NCI-H2029 treated with DMSO at 0.1 percent for 48 hours (cell line): ENCODE results near the gene LHFPL2.
"Not testable (repeated sequence)": the region's sequence is repeated elsewhere in the genome, so short reads cannot be mapped to it uniquely, and the experiment has no call there.

Source experiments
- DNase-seq: peaks from one replicate; lab custom pipeline; 2025; lab: John Stamatoyannopoulos, UW

The LHFPL2 gene

GRCh38 chr5:78640662-78641474, 7.7 kb downstream of the LHFPL2 start:
- no peak for DNase-seq

- no peak for DNase-seq
Observed at GRCh38 chr5:78639791-78640190, 8.8 kb downstream of the LHFPL2 start.

GRCh38 chr5:78638973-78639669, 9.5 kb downstream of the LHFPL2 start:
- DNase-seq: no peak

GRCh38 chr5:78638423-78638822, 10.1 kb downstream of the LHFPL2 start:
- DNase-seq: peak; percentile 97

GRCh38 chr5:78637468-78637867, 11.1 kb downstream of the LHFPL2 start:
- DNase-seq: no peak

- DNase-seq: no peak
Observed at GRCh38 chr5:78636682-78637081, 11.9 kb downstream of the LHFPL2 start.

GRCh38 chr5:78634634-78635033, 13.9 kb downstream of the LHFPL2 start:
- DNase-seq: no peak

GRCh38 chr5:78634229-78634628, 14.3 kb downstream of the LHFPL2 start:
- DNase-seq: no peak

GRCh38 chr5:78633700-78634099, 14.9 kb downstream of the LHFPL2 start:
- no peak for DNase-seq

GRCh38 chr5:78632467-78632866, 16.1 kb downstream of the LHFPL2 start:
- no peak for DNase-seq

GRCh38 chr5:78631931-78632330, 16.6 kb downstream of the LHFPL2 start:
- no peak for DNase-seq

- DNase-seq: no peak
Observed at GRCh38 chr5:78630047-78630446, 18.5 kb downstream of the LHFPL2 start.

GRCh38 chr5:78629624-78630023, 18.9 kb downstream of the LHFPL2 start:
- no peak for DNase-seq

- no peak for DNase-seq
Observed at GRCh38 chr5:78628270-78628992, 20.1 kb downstream of the LHFPL2 start.

GRCh38 chr5:78627766-78628165, 20.8 kb downstream of the LHFPL2 start:
- DNase-seq: no peak

- no peak for DNase-seq
Observed at GRCh38 chr5:78627175-78627574, 21.4 kb downstream of the LHFPL2 start.

GRCh38 chr5:78626009-78626571, 22.5 kb downstream of the LHFPL2 start:
- no peak for DNase-seq

GRCh38 chr5:78624992-78625391, 23.6 kb downstream of the LHFPL2 start:
- no peak for DNase-seq

GRCh38 chr5:78624011-78624541, 24.5 kb downstream of the LHFPL2 start:
- DNase-seq: no peak

GRCh38 chr5:78622302-78622971, 26.1 kb downstream of the LHFPL2 start:
- DNase-seq: no peak

GRCh38 chr5:78621291-78621738, 27.3 kb downstream of the LHFPL2 start:
- DNase-seq: peak; percentile 47

GRCh38 chr5:78620119-78620518, 28.5 kb downstream of the LHFPL2 start:
- not testable (repeated sequence) for DNase-seq
